Hepatic stellate cell (primary cell): ENCODE measurements around the gene RGMA.
"Not testable (repeated sequence)": the region's sequence is repeated elsewhere in the genome, so short reads cannot be mapped to it uniquely, and the experiment has no call there.

ENCODE experiments used
- DNase-seq: peaks from one replicate; pipeline ENCODE4 v3.0.0; 2011; ENCODE audit warnings: low spot score

Gene RGMA

DNA sequence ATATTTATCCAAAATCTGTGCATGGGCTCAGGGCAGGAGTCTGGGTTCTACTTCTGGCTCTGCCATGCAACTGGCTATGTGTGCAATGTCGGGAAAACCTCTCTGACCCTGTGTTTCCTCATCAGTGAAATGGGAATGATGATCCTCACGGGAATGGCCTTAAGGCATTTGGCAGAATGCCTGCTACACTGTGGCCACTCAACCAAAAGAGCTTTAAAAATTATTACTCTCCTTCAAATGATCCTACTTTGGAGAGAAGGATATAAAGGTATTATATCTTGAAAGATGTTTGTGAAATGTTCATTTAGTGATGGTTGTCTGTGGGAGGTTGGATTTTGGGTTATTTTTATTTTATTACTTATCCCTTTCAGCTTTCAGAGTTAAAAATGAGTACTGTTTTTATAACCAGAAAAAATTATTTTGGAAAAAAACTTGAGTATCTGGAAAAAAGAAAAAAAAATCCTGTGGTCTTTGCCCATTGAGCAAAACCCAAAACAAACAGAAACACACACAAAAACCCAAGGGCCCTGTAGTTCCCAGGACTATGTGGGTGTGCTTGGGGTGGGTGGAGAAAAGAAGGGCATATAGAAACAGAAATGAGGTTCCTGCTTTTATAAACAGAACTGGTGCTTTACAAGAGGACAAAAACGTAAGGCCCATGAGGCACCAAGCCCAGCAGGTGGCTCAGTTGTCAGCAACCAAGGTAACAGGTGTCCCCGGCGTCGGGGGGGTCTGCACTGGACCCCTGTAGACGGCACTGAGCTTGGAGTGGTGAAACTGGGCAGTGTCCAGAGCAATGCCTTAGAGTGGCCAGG is 22.0 kb downstream of the RGMA start:
- no peak for DNase-seq

DNA sequence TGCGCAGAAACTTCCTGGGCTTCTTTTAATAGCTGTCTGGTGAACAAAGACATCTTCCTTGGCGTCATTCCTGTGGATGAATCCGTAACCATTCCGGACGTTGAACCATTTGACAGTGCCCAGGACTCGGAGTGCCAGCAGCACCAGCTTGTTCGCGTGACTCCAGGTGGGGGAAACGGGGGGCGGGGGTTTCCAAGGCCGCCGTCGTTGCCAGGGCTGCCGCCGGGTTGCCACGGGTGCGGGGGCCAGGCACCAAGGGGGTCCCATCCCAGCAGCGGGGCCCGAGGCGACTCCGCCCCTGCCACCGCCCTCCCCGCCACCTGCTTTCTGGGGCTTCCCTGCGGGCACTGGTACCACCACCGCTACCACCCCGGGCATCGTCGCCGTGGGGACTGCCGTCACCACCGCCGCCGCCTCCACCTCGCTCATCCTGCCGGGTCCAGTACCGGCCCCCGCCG is 22.8 kb downstream of the RGMA start:
- DNase-seq: no peak

DNA sequence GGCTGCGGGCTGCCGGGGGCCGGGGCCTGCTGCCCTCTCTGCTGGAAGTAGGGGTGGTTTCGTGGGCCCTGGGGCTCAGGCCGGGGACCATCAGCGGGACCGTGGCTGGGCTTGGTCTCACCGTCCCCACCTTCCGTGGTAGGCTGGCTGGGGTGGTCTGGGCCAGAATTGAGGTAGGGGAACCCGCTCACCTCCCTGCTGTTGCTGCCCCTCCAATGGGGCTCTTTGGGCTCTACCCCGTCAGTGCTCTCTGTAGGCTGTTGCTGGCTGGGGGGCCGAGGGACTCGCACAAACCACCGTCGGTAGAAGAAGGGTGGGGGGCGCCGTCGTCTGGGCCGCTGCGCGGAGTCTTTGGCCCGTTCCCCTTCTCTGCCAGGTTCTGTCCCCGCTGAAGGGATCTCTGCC is 23.4 kb downstream of the RGMA start:
- no peak for DNase-seq

DNA sequence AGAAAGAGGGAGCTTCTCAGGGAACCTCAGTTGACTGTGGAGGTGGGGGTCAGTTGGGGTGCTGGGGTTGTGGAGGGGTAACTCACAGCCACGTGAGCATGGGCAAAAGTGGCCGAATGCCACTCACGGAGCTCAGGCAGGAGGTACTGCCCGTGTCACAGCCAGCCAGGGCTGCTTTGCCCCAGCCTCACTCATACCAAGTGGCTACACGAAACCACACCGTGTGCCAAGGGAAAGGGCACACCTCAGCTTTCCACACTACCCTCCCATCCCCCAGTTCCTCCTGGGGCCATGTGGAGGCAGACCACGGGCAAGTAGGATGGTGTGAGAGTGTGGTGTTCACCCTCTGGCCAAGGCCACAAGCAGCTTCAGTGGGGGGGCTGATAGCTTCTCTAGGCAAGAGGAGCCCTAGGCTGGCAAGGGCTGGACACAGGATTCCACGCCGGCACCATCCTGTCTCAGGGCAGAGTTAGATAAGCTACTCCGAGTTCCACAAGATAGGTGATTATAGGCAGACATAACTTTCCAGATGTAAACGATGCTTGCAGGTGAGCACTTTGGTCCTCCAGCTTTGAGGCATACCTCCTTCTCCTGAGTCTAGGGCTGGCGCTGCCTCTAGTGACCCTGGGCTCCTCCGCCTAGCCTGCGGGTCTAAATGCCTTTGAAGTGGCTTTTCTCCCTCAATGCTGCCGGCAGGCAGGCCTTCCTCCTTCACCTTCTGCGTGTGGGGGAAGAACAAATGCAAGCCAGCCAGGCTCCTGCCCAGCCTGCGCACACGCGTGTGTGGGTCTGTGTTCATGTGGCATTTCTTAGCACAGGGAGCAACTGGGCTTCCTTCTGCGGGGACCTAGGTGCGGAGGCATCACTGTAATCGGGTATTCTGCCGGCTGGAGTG is 25.0 kb downstream of the RGMA start:
- no peak for DNase-seq

DNA sequence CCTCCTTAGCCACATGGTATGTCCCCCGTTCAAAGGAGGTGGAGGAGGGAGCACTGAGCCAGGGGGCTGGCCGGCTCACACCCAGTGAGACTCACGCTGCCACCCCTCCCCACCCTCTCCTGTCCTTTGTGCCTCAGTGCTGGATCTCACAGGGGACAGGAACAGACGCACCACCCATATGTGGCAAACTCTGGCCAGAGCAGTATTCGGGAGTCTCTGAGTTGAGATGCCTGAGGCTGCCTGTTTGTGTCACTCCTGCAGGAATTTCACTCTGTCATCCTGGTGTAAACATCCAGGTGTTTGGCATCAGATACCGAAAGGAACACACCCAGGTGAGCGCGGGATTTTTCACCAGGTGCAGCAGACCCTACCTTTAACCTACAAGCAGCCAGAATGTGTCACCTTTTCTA is 25.7 kb downstream of the RGMA start:
- no peak for DNase-seq

DNA sequence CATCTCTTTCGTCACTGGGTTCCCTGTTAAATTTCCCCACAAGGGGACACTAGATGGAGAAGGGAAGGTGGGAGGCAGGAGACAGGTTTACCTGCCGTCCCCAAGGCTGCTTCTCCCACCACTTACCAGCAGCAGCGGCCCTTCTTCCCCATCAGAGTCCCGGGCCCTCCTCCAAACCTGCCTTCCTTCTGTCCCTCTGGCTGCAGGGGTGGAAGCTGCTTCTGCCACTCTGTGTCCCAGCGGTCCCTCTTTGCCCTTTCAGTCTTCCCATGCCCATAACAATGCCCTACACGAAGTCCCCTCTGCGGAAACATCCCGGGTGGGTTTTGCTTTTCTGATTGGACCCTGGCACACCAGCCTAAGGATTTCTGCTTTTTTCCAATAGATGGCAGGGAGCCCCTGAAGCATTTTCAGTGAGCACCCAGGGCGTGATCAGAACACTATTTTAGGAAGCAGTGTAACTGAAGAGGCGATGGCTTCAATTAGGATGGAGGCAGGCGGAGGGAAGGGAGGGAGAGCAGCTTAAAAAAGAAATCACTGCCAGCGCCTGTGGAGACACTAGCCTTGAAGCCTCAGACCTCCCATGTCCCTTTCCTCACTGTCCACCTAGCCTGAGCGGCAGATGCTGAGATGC is 26.3 kb downstream of the RGMA start:
- DNase-seq: not testable (repeated sequence)

DNA sequence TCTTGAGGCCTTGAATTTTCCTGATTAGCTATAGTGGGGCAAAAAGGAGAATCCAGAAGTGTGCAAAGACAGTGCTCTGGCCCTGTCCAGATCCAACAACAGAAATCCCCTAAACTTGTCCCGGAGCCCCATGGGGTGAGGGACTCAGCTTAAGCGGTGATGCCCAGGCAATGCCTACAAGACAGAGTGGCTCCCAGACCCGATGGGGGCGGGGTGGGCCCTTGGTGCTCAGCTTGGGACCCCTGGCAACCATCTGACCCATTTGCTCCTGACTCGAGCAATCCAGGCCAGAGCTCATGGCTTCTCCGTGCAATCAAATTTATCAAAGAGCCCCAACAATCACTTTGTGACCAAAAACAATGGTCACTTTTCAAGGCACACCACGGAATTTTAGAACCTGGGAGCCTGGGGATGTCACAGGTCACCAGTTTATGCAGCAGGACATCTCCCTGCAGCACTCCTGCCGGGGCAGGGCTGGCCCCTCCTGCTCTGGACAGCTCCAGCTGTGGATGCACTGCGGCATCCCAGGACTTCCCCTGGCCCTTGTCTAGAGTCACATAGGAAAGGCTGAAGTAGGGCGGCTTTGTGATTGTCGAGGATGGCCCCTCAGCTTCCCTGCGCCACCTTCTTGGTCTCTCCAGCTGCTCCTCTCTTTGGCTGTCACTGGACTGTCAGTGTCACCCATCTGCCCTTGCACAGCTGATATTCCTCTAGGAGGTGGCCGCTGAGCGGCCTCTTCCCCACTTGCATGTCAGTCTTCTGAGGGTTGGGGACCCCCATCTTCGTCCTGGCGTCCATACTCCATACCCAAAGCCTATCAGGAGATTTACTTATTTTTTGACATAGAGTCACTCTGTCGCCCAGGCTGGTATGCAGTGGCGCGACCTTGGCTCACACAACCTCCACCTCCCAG is 28.4 kb downstream of the RGMA start:
- DNase-seq: no peak

DNA sequence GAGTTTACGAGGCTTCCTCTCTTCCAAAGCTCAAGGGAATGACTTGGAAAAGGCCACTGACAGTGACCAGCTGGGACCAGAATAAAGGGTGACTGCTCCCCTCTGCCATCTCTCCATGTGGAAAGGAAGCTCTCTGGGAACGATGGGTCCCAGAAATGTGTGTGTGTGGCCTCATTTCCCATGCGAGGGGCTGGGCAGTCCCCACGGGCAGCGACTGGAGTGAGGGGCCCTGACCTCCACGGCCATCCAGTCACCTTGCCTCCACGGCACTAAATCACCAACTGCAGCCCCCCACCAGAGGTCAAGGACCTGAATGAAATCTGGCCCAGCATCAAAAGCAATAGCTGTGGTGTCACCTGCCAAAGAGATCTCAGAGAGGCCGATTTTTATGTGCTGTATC is 29.6 kb downstream of the RGMA start:
- no peak for DNase-seq

DNA sequence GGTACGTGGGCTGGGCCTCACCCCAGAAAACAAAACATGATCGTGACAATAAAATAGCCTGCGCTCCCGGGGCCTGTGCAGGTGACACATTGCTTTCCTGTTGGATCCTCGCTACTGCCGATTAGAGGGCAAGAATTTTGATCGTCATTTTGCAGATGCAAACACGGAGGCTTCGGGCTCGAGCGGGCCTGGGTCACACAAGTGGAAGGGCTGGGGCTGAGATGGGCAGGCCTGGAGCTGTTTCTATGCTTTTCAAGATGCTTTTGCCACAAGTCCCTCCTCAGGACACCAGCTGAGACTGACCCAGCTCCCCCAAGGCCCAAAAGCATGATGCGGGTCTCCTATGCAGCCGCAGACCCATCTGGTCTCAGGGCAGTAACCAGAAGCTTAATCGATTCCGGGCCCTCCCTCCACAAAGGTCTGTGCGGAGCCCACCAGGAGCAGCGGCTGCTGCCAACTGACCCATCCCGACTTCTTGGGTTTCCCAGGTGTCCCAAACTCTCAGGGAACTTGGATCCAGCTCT is 30.0 kb downstream of the RGMA start:
- DNase-seq: no peak

DNA sequence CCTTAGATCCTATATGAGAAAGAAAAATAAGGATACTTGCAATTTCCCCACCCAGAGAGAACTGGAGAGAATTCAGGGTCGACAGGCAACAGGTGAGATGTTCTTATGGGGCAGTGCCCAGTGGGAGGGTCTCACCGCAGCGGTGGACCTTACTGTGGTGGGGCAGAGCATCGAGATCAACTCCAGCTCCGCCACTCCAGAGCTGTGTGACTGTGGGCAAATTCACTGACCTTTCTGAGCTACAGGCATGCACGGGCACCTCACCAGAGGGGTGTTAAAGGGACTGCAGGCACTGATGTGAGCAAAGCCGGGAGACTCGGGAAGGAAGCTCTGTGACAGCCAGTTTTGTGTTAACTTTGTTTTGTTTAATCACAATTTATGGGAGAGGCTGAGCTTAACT is 30.9 kb downstream of the RGMA start:
- DNase-seq: no peak

DNA sequence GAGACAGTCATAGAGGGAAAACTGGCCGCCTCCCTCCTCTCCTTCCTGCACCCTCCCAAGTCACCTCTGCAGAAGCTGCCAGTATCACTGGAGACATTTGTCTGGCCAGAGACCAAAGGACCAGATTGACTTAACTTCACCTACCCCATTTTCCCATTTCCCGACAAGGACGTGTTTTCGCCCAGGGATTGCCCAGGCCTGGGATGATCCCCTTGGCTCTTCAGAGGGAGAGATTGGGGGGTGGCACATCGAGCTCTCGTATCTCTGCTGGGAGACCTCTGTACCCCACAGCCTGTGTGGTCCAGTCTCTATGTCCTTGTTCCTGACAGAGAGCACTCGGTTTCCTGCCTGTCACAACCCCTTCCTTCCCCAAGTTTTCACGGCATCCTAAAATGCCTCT is 31.4 kb downstream of the RGMA start:
- DNase-seq: no peak

DNA sequence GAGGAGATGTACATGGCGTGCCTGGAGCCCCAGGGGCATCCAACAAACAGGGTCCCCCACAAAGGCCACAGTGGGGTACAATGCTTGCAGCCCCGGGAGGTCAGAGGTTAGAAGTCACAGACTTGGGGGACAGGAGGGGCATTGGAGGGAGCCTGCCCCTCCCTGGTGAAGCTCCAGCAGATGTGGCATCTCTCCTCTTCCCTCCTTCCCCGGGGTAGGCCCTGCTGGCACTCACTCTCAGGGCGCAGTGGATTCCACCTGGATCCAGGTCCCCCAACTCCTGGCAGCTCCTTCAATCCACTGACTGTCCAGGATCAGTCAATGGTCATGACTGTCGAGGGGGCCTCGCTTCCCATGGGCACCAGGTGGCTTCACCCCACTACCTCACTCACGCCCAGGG is 32.2 kb downstream of the RGMA start:
- no peak for DNase-seq

DNA sequence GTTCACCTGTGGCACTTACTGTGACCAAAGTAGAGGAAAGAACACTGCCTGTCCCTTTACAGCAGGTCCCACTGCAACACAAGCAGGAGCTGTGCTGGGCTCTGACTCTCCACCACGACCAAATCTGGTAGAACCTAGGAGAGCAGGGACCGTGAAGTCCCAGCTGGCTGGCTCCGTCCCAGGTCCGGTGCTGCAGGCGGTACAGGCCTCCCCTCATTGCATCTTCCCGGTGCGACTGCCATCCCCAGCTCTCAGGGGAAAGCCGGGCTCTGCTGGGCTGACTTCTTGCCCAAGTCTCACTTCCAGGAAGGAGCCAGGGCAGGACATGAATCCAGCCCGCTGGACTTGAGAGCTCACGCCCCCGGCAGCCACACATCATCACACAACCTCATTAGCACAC is 33.8 kb downstream of the RGMA start:
- no peak for DNase-seq

DNA sequence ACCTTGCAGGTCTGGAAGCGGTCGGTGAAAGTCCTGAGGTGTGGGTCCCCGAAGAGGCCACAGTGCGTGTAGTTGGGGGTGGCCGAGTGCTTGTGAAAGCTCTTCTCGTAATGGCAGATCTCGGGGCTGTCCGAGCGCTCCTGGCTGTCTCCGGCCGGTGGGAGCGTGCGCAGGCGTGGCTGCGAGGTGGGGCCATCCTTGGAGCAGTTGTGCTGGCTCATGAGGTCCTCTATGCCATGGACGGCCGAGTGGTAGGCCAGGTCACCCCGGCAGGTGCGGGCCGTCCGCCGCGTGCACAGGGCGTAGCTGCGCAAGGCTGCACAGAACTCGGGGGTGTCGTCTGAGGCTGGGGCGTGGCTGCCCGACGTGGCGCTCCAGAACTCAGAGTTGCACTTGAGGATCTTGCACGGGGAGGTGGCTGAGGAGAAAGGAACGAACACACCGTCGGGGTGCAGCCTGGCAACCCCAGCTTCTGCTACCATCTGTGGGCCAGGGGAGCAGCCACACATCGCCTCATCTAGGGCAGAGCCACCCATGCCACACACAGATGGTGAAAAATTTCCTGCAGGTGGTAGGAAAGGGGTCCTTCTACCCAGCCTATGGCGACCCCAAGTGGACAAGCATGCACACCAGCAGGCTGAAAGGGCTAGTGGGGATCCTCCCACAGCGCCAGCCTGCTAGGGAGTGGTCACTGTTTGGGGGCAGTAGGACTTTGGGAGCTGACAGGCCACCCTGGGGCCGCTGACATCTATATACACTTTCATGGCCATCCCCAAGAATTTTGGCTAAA is 36.7 kb downstream of the RGMA start:
- DNase-seq: no peak

DNA sequence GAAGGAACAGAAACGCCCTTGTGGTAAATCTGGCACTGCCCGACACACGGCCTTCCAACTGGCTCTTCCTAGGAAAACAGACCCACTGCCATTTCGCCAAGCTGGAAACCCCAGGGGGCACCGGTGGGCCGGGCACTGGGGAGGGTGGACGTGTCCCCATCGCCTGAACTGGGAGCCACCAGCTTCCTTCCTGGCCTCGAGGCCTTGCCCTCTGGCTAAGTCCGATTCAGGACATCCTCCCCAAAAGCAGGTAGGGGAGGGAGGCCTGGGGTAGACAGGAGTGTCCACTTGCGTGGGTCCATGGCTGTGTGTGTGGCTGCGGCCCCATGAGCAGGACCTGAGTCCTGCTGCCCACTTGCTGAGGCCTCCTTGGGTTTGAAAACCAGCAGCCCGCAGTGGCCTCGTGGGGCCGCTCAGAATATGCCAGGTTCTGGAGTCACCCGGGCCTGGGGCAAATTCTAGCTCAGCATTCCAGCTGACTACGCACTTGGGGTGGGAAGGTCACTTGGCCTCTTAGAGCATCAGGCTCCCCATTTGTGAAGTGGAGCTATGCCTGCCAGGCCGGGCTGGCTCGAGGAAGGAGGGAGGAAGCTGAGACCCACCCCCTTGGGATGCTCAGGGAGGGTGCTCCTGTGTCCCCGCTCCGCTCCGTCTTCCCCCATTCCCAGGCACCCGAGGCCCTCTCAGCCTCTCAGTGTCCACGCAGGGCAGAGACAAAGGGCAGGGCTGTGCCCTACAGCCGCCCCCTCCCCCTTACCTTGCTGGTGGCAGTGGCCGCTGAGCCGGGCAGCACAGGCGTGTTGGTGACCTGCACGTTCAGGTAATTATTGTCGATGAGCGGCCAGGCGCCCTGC is 37.5 kb downstream of the RGMA start:
- DNase-seq: no peak

DNA sequence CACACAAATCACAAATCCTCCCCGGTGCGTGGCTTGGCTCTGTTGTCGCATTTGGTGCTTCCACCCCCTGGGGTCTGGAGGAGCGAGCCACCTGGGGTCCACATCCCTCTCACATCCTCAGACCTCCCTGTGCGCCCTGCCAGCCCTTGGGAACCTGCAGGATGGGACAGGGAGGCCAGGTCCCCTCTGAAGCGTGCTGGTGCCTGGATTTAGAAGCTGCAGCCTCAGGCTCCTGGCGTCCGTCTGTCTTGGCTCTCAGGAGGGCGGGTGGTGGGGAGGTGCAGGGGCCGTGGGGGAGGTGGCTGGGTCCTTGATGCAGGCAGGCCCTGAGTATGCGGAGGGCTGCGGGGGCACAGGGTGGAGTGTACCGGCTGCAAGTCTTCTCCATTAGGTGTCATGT is 38.4 kb downstream of the RGMA start:
- no peak for DNase-seq

DNA sequence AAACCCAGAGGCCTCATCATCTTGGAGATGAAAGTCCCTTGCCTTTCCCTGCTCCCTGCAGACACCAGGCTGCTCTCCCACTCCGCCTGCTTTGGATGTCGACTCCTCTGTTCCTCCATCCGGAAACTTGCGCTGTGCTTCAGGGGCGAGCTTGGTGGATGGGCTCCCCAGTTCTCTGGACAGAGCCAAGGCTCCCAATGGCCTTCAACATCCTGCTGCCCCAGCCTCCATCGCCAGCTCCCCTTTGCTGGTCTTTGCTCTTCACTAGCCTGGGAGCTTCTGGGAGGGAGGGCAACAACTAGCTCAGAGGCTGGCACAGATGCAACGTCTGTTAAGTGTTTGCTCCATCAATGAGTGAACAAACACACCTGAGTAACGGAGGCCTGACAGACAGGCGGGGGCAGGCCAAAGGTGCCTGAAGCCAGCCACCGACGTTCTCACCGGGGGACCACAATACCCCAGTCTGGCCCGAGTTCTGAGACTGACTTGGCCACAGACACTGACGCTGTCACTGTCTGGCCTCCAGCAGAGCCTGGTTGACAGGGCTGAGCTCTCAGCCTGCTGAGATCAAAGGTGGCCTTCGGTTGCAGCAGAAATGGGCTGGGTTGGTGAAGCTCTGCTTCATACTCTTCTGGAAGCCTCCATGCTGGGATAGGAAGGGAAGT is 39.0 kb downstream of the RGMA start:
- no peak for DNase-seq

DNA sequence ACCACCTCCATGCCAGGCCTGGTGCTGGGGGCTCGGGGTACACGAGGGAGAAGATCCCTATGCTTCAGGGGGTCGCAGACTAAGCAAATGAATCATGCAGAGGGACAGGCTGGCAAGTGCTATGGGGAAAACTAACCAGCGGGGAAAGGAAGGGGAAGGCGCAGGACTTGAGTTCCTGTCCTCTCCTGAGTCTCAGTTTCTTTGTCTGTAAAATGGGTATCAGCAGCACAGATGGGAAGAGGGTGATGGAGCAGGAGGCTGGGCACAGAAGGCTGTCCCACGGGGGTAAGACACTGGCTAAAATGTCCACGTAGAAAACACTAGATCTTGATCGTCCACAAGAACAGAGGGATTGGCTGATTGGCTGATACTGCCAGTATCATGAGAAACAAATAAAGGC is 39.8 kb downstream of the RGMA start:
- DNase-seq: no peak

DNA sequence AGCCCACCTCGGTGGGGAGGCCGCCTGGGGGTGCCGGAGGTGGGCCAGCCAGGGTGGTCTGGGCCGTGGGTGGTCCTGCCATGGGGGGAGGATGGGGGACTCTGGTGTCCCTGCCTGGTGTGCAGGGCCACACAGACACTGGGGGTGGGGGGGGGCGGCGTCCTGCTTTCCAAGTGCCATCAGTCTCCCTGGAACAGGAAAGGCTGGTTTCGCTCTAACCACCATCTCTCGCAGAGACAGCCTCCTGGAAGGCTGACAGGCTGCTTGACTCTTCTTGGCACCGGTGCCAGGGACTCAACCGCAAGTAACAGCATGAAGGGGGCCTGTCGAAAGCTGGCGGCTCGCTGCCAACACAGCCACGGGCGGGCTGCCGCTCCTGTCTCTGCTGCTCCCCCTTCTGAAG is 40.3 kb downstream of the RGMA start:
- DNase-seq: no peak
